Testis (tissue), 3 donors: ENCODE results near the gene TXNRD2. TPM values are rescaled to one million over a fixed set of nuclear protein-coding genes. Genes with fewer than 3 reads are reported as not detected.

ENCODE experiments used
- DNase-seq: peaks from one replicate; pipeline ENCODE4 v3.0.0-alpha.2; 2019
- H3K27ac ChIP-seq, 2 donors: fragments of 200-600 bp; sonication (generic); one replicate each; pipeline ENCODE4 v1.5.1; 2019
- H3K27me3 ChIP-seq: fragments of 200-600 bp; sonication (generic); one replicate; pipeline ENCODE4 v1.5.1; 2019
- H3K36me3 ChIP-seq: fragments of 200-600 bp; sonication (generic); one replicate; pipeline ENCODE4 v1.5.1; 2017; ENCODE audit warnings: low read depth; ENCODE audit errors: missing control alignments
- H3K4me1 ChIP-seq: fragments of 200-600 bp; sonication (generic); one replicate; pipeline ENCODE4 v1.5.1; 2019
- H3K4me3 ChIP-seq, 2 donors: fragments of 200-600 bp; sonication (generic); one replicate each; pipeline ENCODE4 v1.5.1; 2017 to 2019
- H3K9me3 ChIP-seq: fragments of 200-600 bp; sonication (generic); one replicate; pipeline ENCODE4 v1.5.1; 2017
- POLR2A ChIP-seq: fragments of 450-650 bp; IDR thresholded peaks from one replicate; pipeline ENCODE4 v1.6.1; 2017; ENCODE audit warnings: antibody characterized with exemption, mild to moderate bottlenecking, moderate library complexity
- WGBS, 2 donors: methylation state at CpG; one replicate each; pipeline ENCODE4 v1.1.5; 2018; 5-methylcytosine and 5-hydroxymethylcytosine counted together
- intact Hi-C: fragments of 100-400 bp; cut with DNase I; formaldehyde crosslinking; loops from one replicate; pipeline ENCODE4 v1.15.1; 2023; ENCODE audit warnings: low total_unique reads
- polyA plus RNA-seq: library from polyadenylated mRNA; stranded (reverse); fragments of 350-450 nt; fragmentation: Illumina TruSeq; extraction: RNeasy Lipid Tissue Mini Kit (QIAGEN cat#74804); gene quantifications from one replicate; pipeline ENCODE4 v1.2.3, GENCODE V29; 2014; ENCODE audit warnings: low read depth, low replicate concordance; ENCODE audit not compliant: insufficient read depth
- total RNA-seq, 2 donors: library from RNA; depleted of rRNA; stranded (reverse); fragments of >200 nt; gene quantifications; one replicate each; pipeline ENCODE4 v1.2.3, GENCODE V29; 2016
- TF ChIP-seq, protein P1 (sequence below), 3 experiments: fragments of 450-650 bp in 2 of 3; fragments of 200-600 bp in 1 of 3; sonication (generic) in 1 of 3; IDR thresholded peaks; one replicate each; pipeline ENCODE4 v1.5.1; 2016 to 2019; ENCODE audit warnings: antibody characterized with exemption in 3 of 3, mild to moderate bottlenecking in 2 of 3, moderate library complexity in 1 of 3

TXNRD2 gene
- total and polyA plus RNA-seq, 3 donors from 2014 or later: 28.7 to 49.9 (median 36.6) TPM

DNA sequence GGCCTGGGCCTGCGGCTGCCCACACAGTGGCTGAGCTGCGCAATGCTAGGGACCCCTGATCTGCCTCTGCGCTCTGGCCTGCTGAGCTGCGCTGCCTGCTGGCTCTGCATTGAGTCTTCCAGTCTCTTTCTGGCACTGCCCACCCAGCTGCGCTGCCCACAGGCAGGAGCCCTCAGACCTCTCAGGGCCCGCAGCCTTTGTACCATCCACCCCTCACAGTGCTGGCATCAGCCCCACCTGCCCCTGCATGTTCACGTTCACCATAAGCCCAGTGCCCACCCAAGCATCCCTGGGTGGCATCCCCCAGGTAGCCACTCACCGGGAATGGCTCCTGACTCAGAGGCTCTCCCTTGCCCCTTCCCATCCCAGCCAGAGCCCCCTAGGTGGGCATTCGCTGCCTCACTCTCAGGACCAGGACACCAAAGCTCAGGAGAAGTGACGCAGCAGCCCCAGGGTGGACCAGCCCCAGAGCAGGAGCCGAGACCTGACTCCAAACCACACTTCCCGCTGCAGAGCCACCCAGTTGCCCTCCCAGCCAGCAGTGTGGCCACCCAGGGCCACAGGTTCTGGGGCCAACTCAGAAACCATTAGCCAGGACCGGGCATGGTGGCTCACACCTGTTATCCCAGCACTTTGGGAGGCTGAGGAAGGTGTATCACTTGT lies 21.8 kb downstream of the TXNRD2 start:
- Histone ChIP-seq H3K4me1 (peaks cover 3% of the 10 kb centered on the region), H3K4me3 (no peak overlapping the region), H3K27ac (no peak overlapping the region), H3K36me3 (no peaks in the 10 kb centered on the region), H3K27me3 (no peaks in the 10 kb centered on the region), H3K9me3 (no peaks in the 10 kb centered on the region)
- no peak for DNase-seq
- TF ChIP-seq, protein P1, sequence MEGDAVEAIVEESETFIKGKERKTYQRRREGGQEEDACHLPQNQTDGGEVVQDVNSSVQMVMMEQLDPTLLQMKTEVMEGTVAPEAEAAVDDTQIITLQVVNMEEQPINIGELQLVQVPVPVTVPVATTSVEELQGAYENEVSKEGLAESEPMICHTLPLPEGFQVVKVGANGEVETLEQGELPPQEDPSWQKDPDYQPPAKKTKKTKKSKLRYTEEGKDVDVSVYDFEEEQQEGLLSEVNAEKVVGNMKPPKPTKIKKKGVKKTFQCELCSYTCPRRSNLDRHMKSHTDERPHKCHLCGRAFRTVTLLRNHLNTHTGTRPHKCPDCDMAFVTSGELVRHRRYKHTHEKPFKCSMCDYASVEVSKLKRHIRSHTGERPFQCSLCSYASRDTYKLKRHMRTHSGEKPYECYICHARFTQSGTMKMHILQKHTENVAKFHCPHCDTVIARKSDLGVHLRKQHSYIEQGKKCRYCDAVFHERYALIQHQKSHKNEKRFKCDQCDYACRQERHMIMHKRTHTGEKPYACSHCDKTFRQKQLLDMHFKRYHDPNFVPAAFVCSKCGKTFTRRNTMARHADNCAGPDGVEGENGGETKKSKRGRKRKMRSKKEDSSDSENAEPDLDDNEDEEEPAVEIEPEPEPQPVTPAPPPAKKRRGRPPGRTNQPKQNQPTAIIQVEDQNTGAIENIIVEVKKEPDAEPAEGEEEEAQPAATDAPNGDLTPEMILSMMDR (IDR thresholded peaks at IDR 0.05): no peak
- no peak for TF ChIP-seq POLR2A
- intact Hi-C loops: no loop called here
- 90 to 98% methylated on average over 7 to 12 of the region's 13 CpGs for WGBS, 2 donors

DNA sequence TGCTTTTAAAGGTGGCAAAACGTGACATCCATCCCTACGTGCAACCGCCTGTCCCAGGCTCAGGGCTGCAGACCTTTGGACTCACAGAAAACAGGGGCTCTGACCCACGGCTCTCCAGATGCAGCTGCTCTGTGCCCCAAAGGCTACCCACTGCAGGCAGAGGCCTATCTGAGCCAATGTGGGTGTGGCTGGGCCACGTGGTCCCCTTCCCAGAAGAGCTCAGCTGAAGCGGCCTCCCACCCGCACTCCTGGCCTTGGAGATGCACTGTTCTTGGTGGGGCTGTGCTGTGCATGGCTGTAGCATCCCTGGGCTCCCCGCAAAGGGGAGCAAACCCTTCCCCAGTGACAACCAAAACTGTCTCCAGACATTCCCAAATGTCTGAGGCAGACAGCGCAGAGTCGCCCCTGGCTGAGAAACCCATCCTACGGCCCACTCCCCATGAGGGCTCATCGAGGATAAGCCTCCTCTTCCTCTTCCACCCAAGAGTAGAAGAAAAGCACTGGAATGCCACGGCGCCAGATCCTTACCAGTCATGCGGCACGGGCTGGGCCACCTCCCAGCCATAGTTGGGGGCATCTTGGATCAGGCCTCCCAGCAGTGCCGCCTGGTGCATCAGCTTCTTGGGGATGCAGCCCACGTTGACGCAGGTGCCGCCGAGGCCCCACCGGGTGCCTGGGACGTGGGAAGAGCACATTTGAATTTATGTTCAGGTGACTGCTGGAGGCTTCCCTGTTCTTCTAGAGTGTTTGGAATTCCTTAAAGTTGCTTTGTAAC lies 23.1 kb downstream of the TXNRD2 start:
- no peak for TF ChIP-seq POLR2A
- TF ChIP-seq, protein P1 (IDR thresholded peaks at IDR 0.05): no peak
- DNase-seq: peak; percentile 72
- H3K27ac ChIP-seq: no peak overlapping the region
- no peaks in the 10 kb centered on the region for H3K36me3 ChIP-seq
- H3K4me1 ChIP-seq: peaks cover 3% of the 10 kb centered on the region
- no peak overlapping the region for H3K4me3 ChIP-seq
- H3K27me3 ChIP-seq: no peaks in the 10 kb centered on the region
- intact Hi-C loops: no loop called here
- no peaks in the 10 kb centered on the region for H3K9me3 ChIP-seq
- WGBS, 2 donors: 79 to 87% methylated on average over 21 to 23 of the region's 23 CpGs

DNA sequence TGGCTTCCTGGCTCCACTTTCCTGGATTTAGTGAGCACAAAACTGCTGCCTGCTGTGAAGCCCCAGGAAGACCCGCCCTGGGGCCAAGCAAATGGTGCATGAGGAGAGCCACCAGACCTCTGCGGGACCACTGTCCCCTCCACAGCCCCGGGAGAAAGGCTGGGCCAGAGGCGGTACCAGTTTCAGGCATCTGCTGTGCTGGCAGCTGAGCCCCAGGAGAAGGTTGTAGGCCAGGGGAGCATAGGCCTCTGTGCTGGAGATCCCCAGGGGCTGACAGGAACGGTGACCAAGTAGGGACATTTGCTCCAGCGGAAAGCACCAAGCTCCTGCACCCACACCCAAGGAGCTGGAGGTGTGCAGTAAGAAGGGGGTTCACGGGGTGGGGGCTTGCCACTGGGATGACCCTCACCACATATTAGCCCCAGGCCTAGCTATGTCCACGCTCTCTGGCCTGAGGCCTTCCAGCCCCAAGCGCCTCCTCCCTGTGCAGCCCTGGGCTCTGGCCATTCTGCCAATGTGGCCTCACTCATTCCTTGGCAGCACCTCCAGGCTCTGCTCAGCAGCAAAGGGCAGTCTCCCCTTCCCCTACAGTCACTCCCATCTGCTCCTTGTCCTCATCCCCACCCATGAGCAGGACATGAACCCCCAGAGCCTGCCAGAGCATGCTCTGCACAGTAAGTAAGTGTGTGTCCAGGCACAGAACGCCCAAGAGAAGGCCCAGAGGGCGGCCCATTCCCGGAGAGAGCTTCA lies 24.1 kb downstream of the TXNRD2 start:
- H3K4me3 ChIP-seq: no peak overlapping the region
- TF ChIP-seq, protein P1 (IDR thresholded peaks at IDR 0.05): no peak
- TF ChIP-seq POLR2A: no peak
- H3K4me1 ChIP-seq: peaks cover 3% of the 10 kb centered on the region
- DNase-seq: no peak
- no peaks in the 10 kb centered on the region for H3K27me3 ChIP-seq
- H3K27ac ChIP-seq: no peak overlapping the region
- intact Hi-C loops: no loop called here
- no peaks in the 10 kb centered on the region for H3K9me3 ChIP-seq
- 94% methylated on average over 10 to 12 of the region's 12 CpGs for WGBS, 2 donors
- H3K36me3 ChIP-seq: no peaks in the 10 kb centered on the region

DNA sequence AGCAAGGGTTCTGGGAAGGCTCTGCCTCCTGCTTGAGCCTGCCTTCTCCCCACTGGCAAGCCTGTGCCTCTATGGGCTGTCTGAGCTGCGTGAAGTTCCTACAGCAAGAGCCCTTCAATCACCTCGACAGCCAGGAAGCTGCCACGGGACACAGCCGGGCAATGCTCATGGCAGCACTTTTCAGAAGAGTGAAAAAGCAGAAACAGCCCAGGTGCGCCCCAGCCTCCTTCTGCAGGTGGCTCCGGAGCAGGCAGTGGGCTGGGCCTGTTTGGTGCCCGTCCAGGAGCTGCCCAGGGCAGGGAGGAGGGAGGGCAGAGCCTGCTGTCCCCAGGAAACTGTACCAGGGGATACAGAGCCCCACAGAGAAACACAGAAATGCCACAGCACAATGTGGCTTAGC lies 24.7 kb downstream of the TXNRD2 start:
- DNase-seq: no peak
- Histone ChIP-seq H3K4me3 (no peak overlapping the region), H3K27ac (no peak overlapping the region), H3K9me3 (no peaks in the 10 kb centered on the region), H3K36me3 (no peaks in the 10 kb centered on the region), H3K4me1 (peaks cover 3% of the 10 kb centered on the region), H3K27me3 (no peaks in the 10 kb centered on the region)
- intact Hi-C loops: no loop called here
- 43 to 91% methylated on average over 1 to 7 of the region's 7 CpGs for WGBS, 2 donors
- no peak for TF ChIP-seq POLR2A
- TF ChIP-seq, protein P1 (IDR thresholded peaks at IDR 0.05): no peak
